GM19455 (cell line): ENCODE data around the gene PYROXD2.
A peak's percentile ranks its signal among the peaks of the same experiment; 100 is the strongest.

Experiments used
- ATAC-seq: cut with Tn5 transposase; IDR thresholded peaks from one replicate; pipeline ENCODE4 v1.9.1; 2021; ENCODE audit not compliant: unreplicated experiment

The PYROXD2 gene

DNA sequence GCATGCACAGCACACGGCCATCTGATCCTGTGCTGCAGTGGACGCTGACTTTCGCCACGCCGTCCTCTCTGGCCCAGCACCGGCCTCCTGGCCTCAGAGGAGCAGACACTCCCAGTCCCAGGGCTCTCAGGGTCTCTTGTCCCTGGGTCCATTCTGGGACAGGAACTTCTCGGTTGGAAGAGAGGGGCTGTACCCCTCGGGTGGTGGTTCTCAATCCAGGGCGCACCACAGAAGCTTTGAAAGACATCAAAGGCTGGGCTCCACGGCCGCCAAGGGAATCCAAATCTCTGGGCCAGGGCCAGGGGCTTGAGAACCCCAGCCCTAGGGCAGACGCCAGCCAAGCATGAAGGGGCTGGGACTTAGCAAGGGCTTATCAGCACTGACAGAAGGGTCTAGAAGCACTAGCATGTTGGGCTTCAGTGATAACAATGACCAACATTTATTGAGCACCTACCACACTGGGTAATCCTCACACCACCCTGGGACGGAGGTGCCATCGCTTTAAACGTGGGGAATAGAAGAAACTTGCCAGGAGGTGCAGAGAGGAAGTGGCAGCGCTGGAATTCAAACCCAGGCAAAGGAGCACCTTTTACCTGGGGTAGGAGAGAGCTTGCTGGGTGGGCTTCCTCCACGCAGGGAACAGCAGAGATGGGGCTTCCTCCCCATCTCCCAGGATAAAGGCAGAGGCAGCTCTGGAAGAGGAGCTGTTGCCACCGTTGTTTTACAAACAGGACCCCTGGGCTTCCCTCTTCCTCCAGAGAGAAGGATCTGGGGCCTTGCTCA, 1.8 kb upstream of the PYROXD2 start:
- ATAC-seq, result no peak

- no peak for ATAC-seq
Observed at GRCh38 chr10:98415731-98416119, 743 bp upstream of the PYROXD2 start.

DNA sequence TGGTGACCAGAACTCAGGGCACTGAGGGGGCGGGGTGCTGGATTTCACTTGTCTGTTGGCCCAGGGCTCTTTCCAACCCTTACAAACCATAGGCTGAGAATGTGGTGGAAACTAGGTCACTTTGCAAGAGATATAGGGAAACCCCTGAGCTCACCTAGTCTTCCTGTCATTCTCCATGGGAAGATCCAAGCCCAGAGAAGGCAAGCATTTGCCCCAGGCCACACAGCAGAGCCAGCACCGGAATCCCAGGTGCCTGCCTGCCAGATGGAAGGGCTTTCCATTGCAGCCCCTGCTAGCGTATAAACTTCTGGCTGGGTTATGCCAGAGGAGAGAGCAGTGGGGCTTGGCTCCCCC, 427 bp downstream of the PYROXD2 start:
- ATAC-seq, result no peak

DNA sequence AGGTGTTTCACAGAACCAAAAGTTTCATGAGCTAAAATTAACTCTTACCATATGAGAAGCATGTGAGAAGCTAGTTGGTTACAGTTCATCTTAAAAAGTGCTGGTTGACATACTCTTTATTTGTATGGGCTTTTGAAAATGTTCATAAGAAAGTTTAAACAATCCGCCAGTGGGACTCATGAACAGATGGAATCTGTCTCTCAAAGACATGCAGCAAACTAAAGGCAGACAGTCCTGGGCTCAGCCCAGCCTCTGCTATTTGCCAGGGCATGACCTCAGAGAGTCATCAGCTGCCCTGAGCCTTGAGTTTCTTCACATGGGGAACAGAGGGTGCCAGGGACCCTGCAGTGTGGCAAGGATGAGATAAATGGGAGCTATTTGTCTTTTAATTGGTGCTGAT, 3.2 kb downstream of the PYROXD2 start:
- ATAC-seq, result no peak

DNA sequence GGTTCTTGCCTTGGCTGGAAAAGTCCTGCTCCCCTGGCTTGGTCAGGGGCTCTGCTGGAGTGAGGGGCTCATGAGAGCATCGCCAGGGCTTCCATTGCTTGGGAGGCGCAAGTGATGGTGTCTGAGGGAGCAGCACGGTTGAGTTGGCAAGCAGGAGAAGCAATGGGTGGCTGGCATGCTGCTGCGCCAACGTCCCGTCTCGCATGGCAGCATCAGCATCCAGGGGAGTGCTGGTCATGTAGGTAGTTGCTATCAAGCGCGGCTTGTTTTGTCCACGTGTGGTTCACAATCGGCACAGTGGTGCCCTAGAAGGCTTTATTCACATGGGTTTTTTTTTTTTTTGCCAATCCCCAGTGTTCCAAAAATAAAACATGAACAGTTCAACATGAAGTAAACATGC, 3.8 kb downstream of the PYROXD2 start:
- ATAC-seq, result no peak

GRCh38 chr10:98410759-98411158, 4.2 kb downstream of the PYROXD2 start:
- ATAC-seq, result no peak

DNA sequence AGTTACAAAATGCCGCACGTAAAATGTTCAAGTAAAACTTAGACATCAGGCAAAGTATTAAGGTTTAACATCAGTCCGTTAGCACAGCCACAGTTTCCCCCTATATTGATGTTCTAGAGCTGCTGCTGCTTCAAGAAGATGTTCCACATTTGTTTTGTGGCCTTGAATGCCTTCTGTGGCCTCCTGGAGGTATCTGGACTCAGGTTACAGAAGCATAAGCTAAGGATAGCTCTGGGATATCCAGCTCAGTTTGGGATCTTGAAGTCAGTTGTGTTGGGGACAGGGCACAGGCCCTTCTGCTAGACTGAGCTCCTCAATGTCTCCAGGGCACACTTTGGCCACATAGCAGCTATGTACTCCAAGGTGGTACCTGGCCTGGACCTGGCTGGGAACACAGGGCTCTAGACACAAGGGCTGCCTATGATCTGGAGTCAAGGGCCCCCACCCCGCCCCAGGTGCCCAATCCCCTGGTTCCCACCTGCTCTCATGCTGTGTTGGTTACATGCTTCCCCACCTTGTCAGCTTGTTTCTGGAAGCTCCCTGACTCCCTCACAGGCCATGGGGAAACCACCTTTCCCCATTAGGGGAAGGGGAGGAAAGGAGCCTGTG, 4.7 kb downstream of the PYROXD2 start:
- ATAC-seq, result no peak

GRCh38 chr10:98408799-98409198, 6.2 kb downstream of the PYROXD2 start:
- no peak for ATAC-seq

- ATAC-seq, result no peak
Observed at GRCh38 chr10:98407744-98408241, 7.2 kb downstream of the PYROXD2 start.

GRCh38 chr10:98407017-98407743, 7.8 kb downstream of the PYROXD2 start:
- ATAC-seq, result no peak

GRCh38 chr10:98405422-98405821, 9.6 kb downstream of the PYROXD2 start:
- no peak for ATAC-seq

GRCh38 chr10:98404571-98405359, 10.2 kb downstream of the PYROXD2 start:
- ATAC-seq, result peak; percentile 41

GRCh38 chr10:98403812-98404504, 11.0 kb downstream of the PYROXD2 start:
- peak; percentile 55 for ATAC-seq

- ATAC-seq, result no peak
Observed at GRCh38 chr10:98402931-98403718, 11.9 kb downstream of the PYROXD2 start.

DNA sequence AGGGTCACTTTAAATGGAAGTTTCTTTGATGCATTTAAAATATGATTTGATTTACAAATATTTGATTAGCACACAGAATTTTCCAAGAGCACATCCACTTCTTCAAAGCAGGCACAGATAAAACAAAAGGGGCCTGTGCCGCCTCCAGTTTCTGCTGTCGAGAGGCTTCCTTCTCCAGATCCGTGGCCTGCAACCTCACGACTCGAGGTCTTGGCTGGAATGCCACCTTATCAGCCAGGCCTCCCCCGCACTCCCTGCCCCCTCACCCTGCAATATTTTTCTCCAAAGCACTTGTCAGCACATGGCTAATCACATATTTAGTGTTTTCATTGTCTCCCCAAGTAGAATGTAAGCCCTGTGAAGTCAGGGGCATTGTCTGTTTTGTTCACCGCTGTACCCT, 12.5 kb downstream of the PYROXD2 start:
- ATAC-seq, result no peak

DNA sequence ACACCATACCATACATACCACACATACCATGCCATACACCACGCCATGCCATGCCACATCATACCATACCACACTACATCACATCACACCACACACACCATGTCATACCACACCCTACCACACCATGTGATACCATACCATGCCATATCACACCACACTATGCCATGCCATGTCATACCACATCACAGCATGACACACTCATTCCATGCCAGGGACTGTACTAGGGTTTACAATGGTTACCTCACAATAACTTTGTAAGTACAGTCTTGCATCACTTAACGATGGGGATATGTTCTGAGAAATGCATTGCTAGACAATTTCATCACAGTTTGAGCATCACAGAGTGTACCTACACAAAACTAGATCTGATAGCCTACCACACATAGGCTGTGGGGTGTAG, 14.5 kb downstream of the PYROXD2 start:
- no peak for ATAC-seq

DNA sequence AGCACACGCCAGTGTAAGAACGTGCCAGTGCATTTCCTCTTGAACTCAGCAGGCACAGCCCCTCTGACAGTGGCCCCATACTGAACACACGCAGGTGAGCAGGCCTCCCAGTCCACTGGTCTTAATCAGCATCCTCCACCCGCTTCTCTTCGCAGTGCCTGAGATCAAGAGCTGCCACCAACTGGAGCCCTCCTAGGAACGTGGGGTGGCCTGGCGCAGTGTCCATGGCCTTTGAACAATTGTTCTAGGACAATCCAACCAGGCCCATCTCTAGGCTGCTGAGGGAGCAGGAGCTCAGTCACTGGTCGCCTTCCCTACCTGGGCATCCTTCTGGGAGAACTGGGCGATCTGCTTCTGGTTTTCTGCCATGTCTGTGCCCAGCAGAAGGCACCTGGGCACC, 15.2 kb downstream of the PYROXD2 start:
- no peak for ATAC-seq

DNA sequence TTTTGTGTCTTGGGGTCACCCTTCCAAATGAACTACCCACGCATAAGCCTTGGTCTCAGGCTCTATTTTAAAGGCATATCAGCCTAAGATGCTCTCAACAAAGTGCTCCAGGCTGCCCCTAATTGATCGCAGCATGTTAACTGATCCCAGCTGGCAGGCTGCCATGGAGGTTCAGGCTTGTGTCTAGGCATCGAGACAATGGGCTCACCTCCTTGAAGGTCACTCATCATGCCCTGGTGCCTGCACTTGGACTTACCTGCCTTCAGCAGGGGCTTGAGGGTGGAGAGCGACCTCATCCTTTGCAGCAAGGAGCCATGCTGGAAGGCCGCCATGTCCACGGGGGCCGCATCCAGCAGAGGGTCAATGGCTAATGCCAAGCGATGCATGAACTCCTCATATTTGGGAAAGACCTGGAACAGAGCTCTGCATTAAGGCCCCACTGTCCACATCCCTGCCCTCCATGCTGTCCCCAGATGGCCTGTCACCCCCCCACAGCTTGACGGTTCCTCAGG, 17.8 kb downstream of the PYROXD2 start:
- ATAC-seq, result no peak
